ENCODE measurements around the gene COX6A2.
A peak's percentile ranks its signal among the peaks of the same experiment; 100 is the strongest.
"Not testable (repeated sequence)": the region's sequence is repeated elsewhere in the genome, so short reads cannot be mapped to it uniquely, and the experiment has no call there.

COX6A2 gene

GRCh38 chr16:31461921-31462804 is 34.0 kb upstream of the COX6A2 start:
- DNase-seq (ENCODE audit: low spot score), result no peak

GRCh38 chr16:31461201-31461920 is 33.2 kb upstream of the COX6A2 start:
- DNase-seq (ENCODE audit: low spot score), result no peak

GRCh38 chr16:31460582-31461002 is 32.4 kb upstream of the COX6A2 start:
- DNase-seq (ENCODE audit: low spot score), result no peak

GRCh38 chr16:31459687-31460581 is 31.8 kb upstream of the COX6A2 start:
- peak; percentile 100 for DNase-seq (ENCODE audit: low spot score)

- peak; percentile 99 for DNase-seq (ENCODE audit: low spot score)
Measured at GRCh38 chr16:31458844-31459686, 30.9 kb upstream of the COX6A2 start, which contains the start of gene ARMC5. Gene ARMC5 (plus strand): TSS chr16:31459501. CDS start chr16:31459525, 24 bp downstream.

- no peak for DNase-seq (ENCODE audit: low spot score)
Measured at GRCh38 chr16:31458073-31458843, 30.1 kb upstream of the COX6A2 start.

GRCh38 chr16:31456988-31457360 is 28.8 kb upstream of the COX6A2 start:
- no peak for DNase-seq (ENCODE audit: low spot score)

GRCh38 chr16:31455601-31456314 is 27.6 kb upstream of the COX6A2 start:
- DNase-seq (ENCODE audit: low spot score), result no peak

- DNase-seq (ENCODE audit: low spot score), result no peak
Measured at GRCh38 chr16:31453255-31454204, 25.4 kb upstream of the COX6A2 start.

- DNase-seq (ENCODE audit: low spot score), result no peak
Measured at GRCh38 chr16:31452631-31453106, 24.5 kb upstream of the COX6A2 start.

GRCh38 chr16:31451681-31452351 is 23.7 kb upstream of the COX6A2 start:
- no peak for DNase-seq (ENCODE audit: low spot score)

GRCh38 chr16:31451201-31451600 is 23.0 kb upstream of the COX6A2 start:
- DNase-seq (ENCODE audit: low spot score), result no peak

- DNase-seq (ENCODE audit: low spot score), result not testable (repeated sequence)
Measured at GRCh38 chr16:31445931-31446330, 17.8 kb upstream of the COX6A2 start.

- DNase-seq (ENCODE audit: low spot score), result no peak
Measured at GRCh38 chr16:31441956-31442355, 13.8 kb upstream of the COX6A2 start.

GRCh38 chr16:31440516-31441184 is 12.5 kb upstream of the COX6A2 start:
- DNase-seq (ENCODE audit: low spot score), result no peak

GRCh38 chr16:31439519-31439918 is 11.4 kb upstream of the COX6A2 start:
- DNase-seq (ENCODE audit: low spot score), result no peak

- DNase-seq (ENCODE audit: low spot score), result not testable (repeated sequence)
Measured at GRCh38 chr16:31439023-31439422, 10.9 kb upstream of the COX6A2 start.
